ENCODE data around the gene IL17RB. TPM values are rescaled to one million over a fixed set of nuclear protein-coding genes. Genes with fewer than 3 reads are reported as not detected.

IL17RB gene
- total and polyA plus RNA-seq, 11 donors, result 0.09 to 1.5 (median 0.61) TPM; not detected in 1

- H3K4me3 ChIP-seq, result no peak overlapping the region
These were observed 29.2 kb upstream of the IL17RB start for GRCh38 chr3:53817211-53817610.

GRCh38 chr3:53817809-53818208 lies 28.6 kb upstream of the IL17RB start:
- Histone ChIP-seq H3K4me1 (no peaks in the 10 kb centered on the region), H3K9me3 (no peaks in the 10 kb centered on the region), H3K36me3 (no peaks in the 10 kb centered on the region), H3K4me3 (no peak overlapping the region), H3K27me3 (no peaks in the 10 kb centered on the region), H3K27ac (no peak overlapping the region)
- TF ChIP-seq POLR2A (IDR thresholded peaks at IDR 0.05), result no peak
- no peak for TF ChIP-seq CTCF (IDR thresholded peaks at IDR 0.05)
- no peak for ATAC-seq
- no peak for DNase-seq
- 65 to 77% (median 71%) methylated on average over 13 to 17 of the region's 17 CpGs for WGBS, 4 donors
- intact Hi-C loops (cut with DNase I), result no loop called here

More at GRCh38 chr3:53817211-53817610, 29.2 kb upstream of the IL17RB start:
- H3K36me3 ChIP-seq, result no peaks in the 10 kb centered on the region
- intact Hi-C loops (cut with DNase I), result no loop called here
- ATAC-seq (no peak), DNase-seq (no peak)
- WGBS, 4 donors, result 83 to 93% (median 88%) methylated on average over 6 of the region's 6 CpGs
- H3K9me3 ChIP-seq, result no peaks in the 10 kb centered on the region
- no peaks in the 10 kb centered on the region for H3K4me1 ChIP-seq
- H3K27ac ChIP-seq, result no peak overlapping the region
- H3K27me3 ChIP-seq, result no peaks in the 10 kb centered on the region
- TF ChIP-seq POLR2A (IDR thresholded peaks at IDR 0.05) (no peak), CTCF (IDR thresholded peaks at IDR 0.05) (no peak)

GRCh38 chr3:53818221-53819162 lies 27.9 kb upstream of the IL17RB start:
- TF ChIP-seq POLR2A (IDR thresholded peaks at IDR 0.05) (no peak), CTCF (IDR thresholded peaks at IDR 0.05) (no peak)
- H3K4me3 ChIP-seq, result no peak overlapping the region
- ATAC-seq (peak in 1 of 4 donors; percentile 5), DNase-seq (no peak)
- no peaks in the 10 kb centered on the region for H3K9me3 ChIP-seq
- no peaks in the 10 kb centered on the region for H3K36me3 ChIP-seq
- intact Hi-C loops (cut with DNase I), result no loop called here
- no peak overlapping the region for H3K27ac ChIP-seq
- no peaks in the 10 kb centered on the region for H3K4me1 ChIP-seq
- H3K27me3 ChIP-seq, result no peaks in the 10 kb centered on the region
- 81 to 83% (median 82%) methylated on average over 13 to 14 of the region's 14 CpGs for WGBS, 4 donors

- DNase-seq (no peak), ATAC-seq (no peak)
- 83 to 91% (median 88%) methylated on average over 14 of the region's 14 CpGs for WGBS, 4 donors
- Histone ChIP-seq H3K4me3 (no peak overlapping the region), H3K27ac (no peak overlapping the region), H3K9me3 (no peaks in the 10 kb centered on the region), H3K27me3 (no peaks in the 10 kb centered on the region), H3K36me3 (no peaks in the 10 kb centered on the region), H3K4me1 (no peaks in the 10 kb centered on the region)
- TF ChIP-seq POLR2A (IDR thresholded peaks at IDR 0.05) (no peak), CTCF (IDR thresholded peaks at IDR 0.05) (no peak)
- intact Hi-C loops (cut with DNase I), result no loop called here
These were observed 27.1 kb upstream of the IL17RB start for GRCh38 chr3:53819163-53819868.
